Measurements from ENCODE around the gene ABCB6.

DNA sequence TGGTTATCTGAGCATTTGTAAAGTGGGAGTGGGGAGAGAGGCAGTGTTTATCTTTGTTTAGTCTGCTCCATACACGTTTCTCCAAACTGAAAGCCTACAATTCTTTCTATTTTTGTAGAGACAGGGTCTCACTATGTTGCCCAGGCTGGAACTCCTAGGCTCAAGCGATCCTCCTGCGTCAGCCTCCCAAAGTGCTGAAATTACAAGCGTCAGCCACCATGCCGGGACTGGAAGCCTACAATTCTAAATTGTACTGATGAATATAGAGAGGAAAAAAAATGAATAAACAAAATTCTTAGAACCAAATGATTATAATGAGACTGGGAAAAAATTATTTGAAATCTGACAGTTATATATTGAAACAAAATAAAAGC, 13.6 kb downstream of the ABCB6 start:
- no peak for TF ChIP-seq EZH2 (IDR thresholded peaks at IDR 0.05; ENCODE audit: insufficient read depth, poor library complexity, severe bottlenecking)
- no peak for TF ChIP-seq EZH2phosphoT487 (IDR thresholded peaks at IDR 0.05; ENCODE audit: insufficient read depth, low read depth)

Measured in GM23248 (cell line).